B cell (primary cell): ENCODE data around the gene PPFIA1. TPM values are rescaled to one million over a fixed set of nuclear protein-coding genes. Genes with fewer than 3 reads are reported as not detected.

Experiments used
- ATAC-seq: fragments of 200-7000 bp; cut with Tn5 transposase; one replicate; pipeline ENCODE4 v1.10.0; 2021; ENCODE audit warnings: low read depth, mild to moderate bottlenecking, moderate number of reproducible peaks, moderate library complexity
- CTCF ChIA-PET: fragments of 350-600 bp; sonication (Branson Sonifier 250); formaldehyde crosslinking; loops from one replicate; lab custom pipeline; 2021; ENCODE audit warnings: antibody characterized with exemption, inconsistent platforms; lab: Charles Lee
- POLR2A ChIA-PET: fragments of 350-600 bp; sonication (Branson Sonifier 250); formaldehyde crosslinking; loops from one replicate; lab custom pipeline; 2021; ENCODE audit warnings: antibody characterized with exemption; lab: Charles Lee
- DNase-seq: peaks from one replicate; pipeline ENCODE4 v3.0.0; 2013
- H2AFZ ChIP-seq: 2 replicates; pipeline ENCODE4 v1.6.1; 2012; ENCODE audit warnings: mild to moderate bottlenecking, low read depth, low read length; ENCODE audit not compliant: insufficient read depth, poor library complexity, severe bottlenecking
- H3K27ac ChIP-seq, 2 donors: 1 replicate in 1 of 2; 2 replicates in 1 of 2; pipeline ENCODE4 v1.5.1; 2012 to 2013; ENCODE audit warnings: low read length in 2 of 2, mild to moderate bottlenecking in 2 of 2, moderate library complexity in 1 of 2
- H3K27me3 ChIP-seq, 4 experiments: fragments of 200-600 bp in 1 of 4; sonication (generic) in 1 of 4; replicated peaks in 1 of 4; 1 replicate in 2 of 4; 2 replicates in 2 of 4; pipeline versions ENCODE4 v1.6.1 to v1.7.0; 2013 to 2016; ENCODE audit warnings: low read length in 3 of 4, mild to moderate bottlenecking in 2 of 4, mixed read lengths in 1 of 4, moderate library complexity in 1 of 4; ENCODE audit not compliant: insufficient read depth in 4 of 4, control insufficient read depth in 3 of 4; ENCODE audit errors: control extremely low read depth in 1 of 4
- H3K36me3 ChIP-seq, 2 experiments: replicated peaks in 1 of 2; 1 replicate in 1 of 2; 2 replicates in 1 of 2; pipeline versions ENCODE4 v1.6.1 to v1.7.1; 2013; ENCODE audit warnings: low read length in 1 of 2; ENCODE audit not compliant: insufficient read depth in 2 of 2, control insufficient read depth in 1 of 2; ENCODE audit errors: control extremely low read depth in 1 of 2, extremely low read depth in 1 of 2
- H3K4me1 ChIP-seq, 2 donors: fragments of 200-600 bp in 1 of 2; sonication (generic) in 1 of 2; 1 replicate in 1 of 2; 2 replicates in 1 of 2; pipeline versions ENCODE4 v1.5.1 to v1.6.1; 2013 to 2017; ENCODE audit warnings: low read length in 2 of 2; ENCODE audit not compliant: control insufficient read depth in 2 of 2, insufficient read depth in 2 of 2
- H3K4me2 ChIP-seq: replicated peaks from 2 replicates; pipeline ENCODE3; 2012; ENCODE audit warnings: mild to moderate bottlenecking, low read depth, low read length; ENCODE audit not compliant: poor library complexity, severe bottlenecking
- H3K4me3 ChIP-seq, 5 experiments: fragments of 200-600 bp in 1 of 5; sonication (generic) in 1 of 5; 1 replicate in 3 of 5; 2 replicates in 2 of 5; pipeline versions ENCODE4 v1.5.1 to v1.7.0; 2011 to 2016; ENCODE audit warnings: low read length in 4 of 5, mild to moderate bottlenecking in 4 of 5, low read depth in 2 of 5, control low read depth in 1 of 5, moderate library complexity in 1 of 5; ENCODE audit not compliant: insufficient read depth in 1 of 5; ENCODE audit errors: control extremely low read depth in 1 of 5, extremely low read depth in 1 of 5
- H3K79me2 ChIP-seq: fragments of 200-600 bp; sonication (generic); one replicate; pipeline ENCODE4 v1.6.0; 2016; ENCODE audit warnings: low read length; ENCODE audit not compliant: control insufficient read depth, insufficient read depth
- H3K9ac ChIP-seq: fragments of 200-600 bp; sonication (generic); 2 replicates; pipeline ENCODE4 v1.6.1; 2017; ENCODE audit warnings: mild to moderate bottlenecking, low read length, moderate library complexity
- H3K9me3 ChIP-seq, 3 donors: one replicate each; pipeline versions ENCODE4 v1.6.1 to v1.7.1; 2013; ENCODE audit warnings: low read length in 2 of 3; ENCODE audit not compliant: control insufficient read depth in 2 of 3, insufficient read depth in 1 of 3; ENCODE audit errors: control extremely low read depth in 1 of 3
- H4K20me1 ChIP-seq: 2 replicates; pipeline ENCODE4 v1.6.0; 2012; ENCODE audit warnings: mild to moderate bottlenecking, low read length; ENCODE audit not compliant: insufficient read depth, control insufficient read depth, poor library complexity, severe bottlenecking
- H3K27ac Mint-ChIP-seq: one replicate; pipeline ENCODE4 v1.8.0; 2021; ENCODE audit warnings: mixed read lengths
- H3K27me3 Mint-ChIP-seq: one replicate; pipeline ENCODE4 v1.8.0; 2021; ENCODE audit warnings: mixed read lengths
- H3K4me1 Mint-ChIP-seq: one replicate; pipeline ENCODE4 v1.8.0; 2021; ENCODE audit warnings: mixed read lengths
- H3K4me3 Mint-ChIP-seq: one replicate; pipeline ENCODE4 v1.8.0; 2021; ENCODE audit warnings: mixed read lengths
- H3K9me3 Mint-ChIP-seq: one replicate; pipeline ENCODE4 v1.8.0; 2022; ENCODE audit warnings: mixed read lengths; ENCODE audit not compliant: insufficient read depth
- CTCF ChIP-seq: fragments of 200-600 bp; IDR thresholded peaks from one replicate; pipeline ENCODE4 v1.8.0; 2022; ENCODE audit warnings: antibody characterized with exemption, mild to moderate bottlenecking
- EZH2 ChIP-seq: IDR thresholded peaks from 2 replicates; pipeline ENCODE4 v1.6.1; 2012; ENCODE audit warnings: borderline replicate concordance, low read depth, mild to moderate bottlenecking, moderate library complexity, low read length; ENCODE audit not compliant: insufficient read depth, poor library complexity, severe bottlenecking
- WGBS: methylation state at CpG from one replicate; pipeline ENCODE4 v1.1.5; 2013; ENCODE audit warnings: missing lambda C conversion rate; ENCODE audit not compliant: insufficient coverage; 5-methylcytosine and 5-hydroxymethylcytosine counted together
- intact Hi-C: fragments of 100-400 bp; cut with micrococcal nuclease; formaldehyde crosslinking; loops from one replicate; pipeline ENCODE4 v1.10.0; 2022
- polyA plus RNA-seq: library from polyadenylated mRNA; depleted of rRNA; stranded (reverse); fragments of >200 nt; gene quantifications from 2 replicates; pipeline ENCODE4 v1.2.3, GENCODE V29; 2012
- total RNA-seq, 2 donors: library from RNA; stranded (reverse); fragments of 120-200 nt in 1 of 2; gene quantifications; 1 replicate in 1 of 2; 2 replicates in 1 of 2; pipeline versions ENCODE4 v1.2.3 to v1.2.4, GENCODE V29; 2013 to 2022

Gene PPFIA1
- total and polyA plus RNA-seq, 2 donors (not counting 1 experiment from before 2014, with no cell fraction given): 21.8 to 70.4 TPM

- intact Hi-C loops: no loop called here
- Histone ChIP-seq H3K36me3 (peaks cover 14 to 68% of the 10 kb centered on the region in 2 experiments), H3K4me2 (no peak overlapping the region), H4K20me1 (no peaks in the 10 kb centered on the region), H3K79me2 (no peaks in the 10 kb centered on the region), H3K9ac (no peak overlapping the region), H3K27ac (no peak overlapping the region), H2AFZ (no peak overlapping the region), H3K4me3 (no peak overlapping the region), H3K27me3 (no peaks in the 10 kb centered on the region), H3K9me3 (no peaks in the 10 kb centered on the region), H3K4me1 (peaks cover under 1 to 1% of the 10 kb centered on the region in 2 donors)
- peaks cover 2% of the 10 kb centered on the region for H3K4me1 Mint-ChIP-seq
- ATAC-seq (no peak), DNase-seq (no peak)
- TF ChIP-seq CTCF (no peak), EZH2 (no peak)
- H3K27ac Mint-ChIP-seq: no peak overlapping the region
- no peaks in the 10 kb centered on the region for H3K9me3 Mint-ChIP-seq
- no peak overlapping the region for H3K4me3 Mint-ChIP-seq
- H3K27me3 Mint-ChIP-seq: no peaks in the 10 kb centered on the region
- 100% methylated on average over 3 of the region's 8 CpGs for WGBS
- ChIA-PET POLR2A (no interaction called here), CTCF (no interaction called here)
Observed at GRCh38 chr11:70359451-70360205, 89.1 kb downstream of the PPFIA1 start.

GRCh38 chr11:70360211-70360610, 89.7 kb downstream of the PPFIA1 start:
- H3K27ac ChIP-seq: no peak overlapping the region
- H3K4me2 ChIP-seq: no peak overlapping the region
- no peak overlapping the region for H3K4me3 ChIP-seq
- POLR2A ChIA-PET: no interaction called here
- H3K27ac Mint-ChIP-seq: no peak overlapping the region
- DNase-seq: no peak
- no peak for ATAC-seq
- H3K4me3 Mint-ChIP-seq: no peak overlapping the region
- H3K27me3 ChIP-seq: no peaks in the 10 kb centered on the region
- TF ChIP-seq EZH2 (no peak), CTCF (no peak)
- 74% methylated on average over 5 of the region's 6 CpGs for WGBS
- H3K9me3 ChIP-seq: no peaks in the 10 kb centered on the region
- no peak overlapping the region for H3K9ac ChIP-seq
- CTCF ChIA-PET: no interaction called here
- H3K4me1 Mint-ChIP-seq: peaks cover 8% of the 10 kb centered on the region
- peaks cover 6 to 7% of the 10 kb centered on the region in 2 donors for H3K4me1 ChIP-seq
- H3K9me3 Mint-ChIP-seq: no peaks in the 10 kb centered on the region
- intact Hi-C loops: no loop called here
- H2AFZ ChIP-seq: no peak overlapping the region
- H4K20me1 ChIP-seq: no peaks in the 10 kb centered on the region
- H3K27me3 Mint-ChIP-seq: no peaks in the 10 kb centered on the region
- peaks cover 14 to 64% of the 10 kb centered on the region in 2 experiments for H3K36me3 ChIP-seq
- H3K79me2 ChIP-seq: no peaks in the 10 kb centered on the region
